ENCODE results near the gene SEC11C. TPM values are rescaled to one million over a fixed set of nuclear protein-coding genes. Genes with fewer than 3 reads are reported as not detected.

SEC11C gene
- total and polyA plus RNA-seq, 9 of the 15 experiments (the other 6 are each of a cell fraction or from before 2014, with no cell fraction given): 22.0 to 71.3 (median 36.5) TPM

DNA sequence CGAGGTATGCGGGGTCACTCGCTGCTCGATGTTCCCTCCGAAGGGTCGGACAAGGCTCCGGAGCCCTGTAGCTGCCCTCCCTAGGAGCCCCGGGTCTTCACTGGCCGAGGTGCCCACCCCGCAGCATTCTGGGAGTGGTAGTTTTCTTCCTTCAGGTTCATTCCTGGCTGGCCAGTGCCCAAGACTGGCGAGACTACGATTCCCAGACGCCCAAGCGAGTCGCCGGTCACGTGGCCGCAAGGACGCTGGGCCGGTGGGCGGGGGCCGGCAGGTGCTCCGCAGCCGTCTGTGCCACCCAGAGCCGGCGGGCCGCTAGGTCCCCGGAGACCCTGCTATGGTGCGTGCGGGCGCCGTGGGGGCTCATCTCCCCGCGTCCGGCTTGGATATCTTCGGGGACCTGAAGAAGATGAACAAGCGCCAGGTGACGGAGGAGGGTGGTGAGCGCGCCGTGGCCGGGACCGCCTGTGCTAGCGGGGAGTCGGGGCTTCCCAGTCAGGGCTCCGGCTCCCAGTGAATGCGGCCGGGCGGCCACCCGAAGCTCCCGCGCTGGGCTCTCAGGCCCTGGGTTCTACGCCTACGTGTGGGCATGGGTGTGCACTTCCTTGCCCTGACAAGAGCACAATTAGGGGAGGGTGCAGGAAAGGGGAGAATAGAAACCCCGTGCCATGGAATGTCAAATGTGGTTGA is at the start of gene SEC11C (continued):
- TF ChIP-seq AFF1 (IDR thresholded peaks at IDR 0.05; ENCODE audit: low read depth in 1 of 2, partially characterized antibody in 2 of 2): peak in 1 of 2 experiments; percentile 97
- TF ChIP-seq CREB3L1 (IDR thresholded peaks at IDR 0.05; ENCODE audit: borderline replicate concordance, low read depth): peak; percentile 65; the same call in 1 of the 2 replicates
- no peak for TF ChIP-seq ZNF655 (CRISPR knock-in tag; IDR thresholded peaks at IDR 0.05)
- TF ChIP-seq CXXC5 (CRISPR knock-in tag; IDR thresholded peaks at IDR 0.05): peak; percentile 91
- TF ChIP-seq, protein P1, sequence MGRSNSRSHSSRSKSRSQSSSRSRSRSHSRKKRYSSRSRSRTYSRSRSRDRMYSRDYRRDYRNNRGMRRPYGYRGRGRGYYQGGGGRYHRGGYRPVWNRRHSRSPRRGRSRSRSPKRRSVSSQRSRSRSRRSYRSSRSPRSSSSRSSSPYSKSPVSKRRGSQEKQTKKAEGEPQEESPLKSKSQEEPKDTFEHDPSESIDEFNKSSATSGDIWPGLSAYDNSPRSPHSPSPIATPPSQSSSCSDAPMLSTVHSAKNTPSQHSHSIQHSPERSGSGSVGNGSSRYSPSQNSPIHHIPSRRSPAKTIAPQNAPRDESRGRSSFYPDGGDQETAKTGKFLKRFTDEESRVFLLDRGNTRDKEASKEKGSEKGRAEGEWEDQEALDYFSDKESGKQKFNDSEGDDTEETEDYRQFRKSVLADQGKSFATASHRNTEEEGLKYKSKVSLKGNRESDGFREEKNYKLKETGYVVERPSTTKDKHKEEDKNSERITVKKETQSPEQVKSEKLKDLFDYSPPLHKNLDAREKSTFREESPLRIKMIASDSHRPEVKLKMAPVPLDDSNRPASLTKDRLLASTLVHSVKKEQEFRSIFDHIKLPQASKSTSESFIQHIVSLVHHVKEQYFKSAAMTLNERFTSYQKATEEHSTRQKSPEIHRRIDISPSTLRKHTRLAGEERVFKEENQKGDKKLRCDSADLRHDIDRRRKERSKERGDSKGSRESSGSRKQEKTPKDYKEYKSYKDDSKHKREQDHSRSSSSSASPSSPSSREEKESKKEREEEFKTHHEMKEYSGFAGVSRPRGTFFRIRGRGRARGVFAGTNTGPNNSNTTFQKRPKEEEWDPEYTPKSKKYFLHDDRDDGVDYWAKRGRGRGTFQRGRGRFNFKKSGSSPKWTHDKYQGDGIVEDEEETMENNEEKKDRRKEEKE (IDR thresholded peaks at IDR 0.05; ENCODE audit: borderline replicate concordance in 1 of 2, control insufficient read depth in 1 of 2, low read depth in 2 of 2, low read length in 1 of 2): no peak
- no peak for TF ChIP-seq ATF1 (CRISPR knock-in tag; IDR thresholded peaks at IDR 0.05)
- peak; percentile 74 for TF ChIP-seq ATF1 (tag; IDR thresholded peaks at IDR 0.05)
- TF ChIP-seq, protein P2, sequence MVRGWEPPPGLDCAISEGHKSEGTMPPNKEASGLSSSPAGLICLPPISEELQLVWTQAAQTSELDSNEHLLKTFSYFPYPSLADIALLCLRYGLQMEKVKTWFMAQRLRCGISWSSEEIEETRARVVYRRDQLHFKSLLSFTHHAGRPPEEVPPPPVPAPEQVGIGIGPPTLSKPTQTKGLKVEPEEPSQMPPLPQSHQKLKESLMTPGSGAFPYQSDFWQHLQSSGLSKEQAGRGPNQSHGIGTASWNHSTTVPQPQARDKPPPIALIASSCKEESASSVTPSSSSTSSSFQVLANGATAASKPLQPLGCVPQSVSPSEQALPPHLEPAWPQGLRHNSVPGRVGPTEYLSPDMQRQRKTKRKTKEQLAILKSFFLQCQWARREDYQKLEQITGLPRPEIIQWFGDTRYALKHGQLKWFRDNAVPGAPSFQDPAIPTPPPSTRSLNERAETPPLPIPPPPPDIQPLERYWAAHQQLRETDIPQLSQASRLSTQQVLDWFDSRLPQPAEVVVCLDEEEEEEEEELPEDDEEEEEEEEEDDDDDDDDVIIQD (CRISPR knock-in tag; IDR thresholded peaks at IDR 0.05): no peak
- TF ChIP-seq SIN3A (IDR thresholded peaks at IDR 0.05; ENCODE audit: borderline replicate concordance in 2 of 2, control insufficient read depth in 1 of 2, low read depth in 2 of 2, low read length in 2 of 2): 0 out of 4 replicates have a peak, but pooled peaks of 1 of the 2 experiments have one; percentile 65
- peak; percentile 79; the same call in 1 of the 2 replicates for TF ChIP-seq ZNF197 (CRISPR knock-in tag; IDR thresholded peaks at IDR 0.05; ENCODE audit: low read depth)
- no peak for TF ChIP-seq EZH2 (IDR thresholded peaks at IDR 0.05; ENCODE audit: borderline replicate concordance, low read depth, low read length)
- TF ChIP-seq SIX5 (IDR thresholded peaks at IDR 0.05; ENCODE audit: borderline replicate concordance in 1 of 2, insufficient read depth in 1 of 2, low read depth in 1 of 2, low read length in 2 of 2): peak; percentile 78 to 81
